GM21576 (cell line): ENCODE measurements around the gene UPK1B.

ENCODE experiments used
- ATAC-seq: cut with Tn5 transposase; IDR thresholded peaks from one replicate; pipeline ENCODE4 v1.9.1; 2021; ENCODE audit warnings: mild to moderate bottlenecking, moderate library complexity; ENCODE audit not compliant: unreplicated experiment

The UPK1B gene

DNA sequence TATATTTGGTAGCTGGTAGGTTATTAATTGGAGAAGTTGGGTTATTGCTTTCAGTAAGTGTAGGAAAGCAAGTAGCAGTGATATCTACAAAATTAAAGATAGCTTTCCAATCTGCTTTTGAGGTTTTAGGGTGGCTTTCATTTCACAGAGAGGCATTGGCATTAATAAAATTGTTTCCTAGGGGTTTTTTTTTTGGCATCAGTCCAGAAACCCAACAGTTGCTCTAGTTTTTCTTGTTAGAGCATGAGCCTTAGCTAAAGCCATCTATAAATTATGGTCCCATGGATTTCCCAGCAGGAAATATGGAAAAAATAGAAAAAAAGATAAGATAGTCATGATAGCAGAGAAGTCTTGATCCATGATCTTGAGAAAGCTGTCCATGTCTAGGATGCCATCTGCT is 70.3 kb downstream of the UPK1B start:
- no peak for ATAC-seq

- ATAC-seq = no peak
Observed at GRCh38 chr3:119245778-119246177, 72.4 kb downstream of the UPK1B start.
